GM13977 (cell line): ENCODE data around the gene G6PC3.

Experiments
- DNase-seq: peaks from one replicate; pipeline ENCODE4 v3.0.0; 2012; ENCODE audit warnings: low spot score
- CTCF ChIP-seq: IDR thresholded peaks from 2 replicates; pipeline ENCODE4 v1.5.1; 2012; ENCODE audit warnings: mild to moderate bottlenecking, control low read depth; ENCODE audit not compliant: insufficient read depth; ENCODE audit errors: extremely low read depth, missing control alignments
- in situ Hi-C: fragments of 300-500 bp; cut with MboI; formaldehyde crosslinking; loops from one replicate; pipeline ENCODE4 v1.12.0; 2022; ENCODE audit warnings: low sequenced_read_pairs, low pct_unique_long_range_greater_than_20kb, mixed read lengths, inconsistent platforms; ENCODE audit not compliant: unreplicated experiment

The G6PC3 gene

GRCh38 chr17:44123356-44124117 lies 53.0 kb downstream of the G6PC3 start, which contains the start of gene HDAC5:
TSS of gene HDAC5 (minus strand) at chr17:44123641. CDS start at chr17:44117515, 6,126 bp downstream.
- in situ Hi-C loops: no loop called here
- DNase-seq: peak; percentile 97
- TF ChIP-seq CTCF: peak; percentile 65

- TF ChIP-seq CTCF: no peak
- in situ Hi-C loops: no loop called here
- no peak for DNase-seq
Observed at GRCh38 chr17:44124118-44124438, 53.5 kb downstream of the G6PC3 start.
